DMS53 treated with DMSO at 0.1 percent for 48 hours (cell line): Measurements from ENCODE around the gene EMX2.
"Not testable (repeated sequence)": the region's sequence is repeated elsewhere in the genome, so short reads cannot be mapped to it uniquely, and the experiment has no call there.

ENCODE experiments used
- DNase-seq: peaks from one replicate; lab custom pipeline; 2025; ENCODE audit not compliant: unreplicated experiment; lab: John Stamatoyannopoulos, UW

Gene EMX2

GRCh38 chr10:117555017-117555416 lies 12.5 kb downstream of the EMX2 start:
- DNase-seq = no peak

- DNase-seq = no peak
Measured at GRCh38 chr10:117555863-117556262, 13.3 kb downstream of the EMX2 start.

- DNase-seq = no peak
Measured at GRCh38 chr10:117556356-117556755, 13.8 kb downstream of the EMX2 start.

GRCh38 chr10:117559712-117560111 lies 17.2 kb downstream of the EMX2 start:
- DNase-seq = no peak

GRCh38 chr10:117560942-117561341 lies 18.4 kb downstream of the EMX2 start:
- DNase-seq = no peak

- no peak for DNase-seq
Measured at GRCh38 chr10:117562220-117562619, 19.7 kb downstream of the EMX2 start.

- no peak for DNase-seq
Measured at GRCh38 chr10:117562896-117563737, 20.6 kb downstream of the EMX2 start.

- no peak for DNase-seq
Measured at GRCh38 chr10:117563780-117564179, 21.2 kb downstream of the EMX2 start.

- no peak for DNase-seq
Measured at GRCh38 chr10:117565068-117565467, 22.5 kb downstream of the EMX2 start.

GRCh38 chr10:117568334-117568733 lies 25.8 kb downstream of the EMX2 start:
- no peak for DNase-seq

GRCh38 chr10:117569610-117570390 lies 27.3 kb downstream of the EMX2 start:
- no peak for DNase-seq

- DNase-seq = no peak
Measured at GRCh38 chr10:117570880-117571279, 28.3 kb downstream of the EMX2 start.

GRCh38 chr10:117574498-117575146 lies 32.1 kb downstream of the EMX2 start:
- DNase-seq = no peak

GRCh38 chr10:117578490-117578889 lies 35.9 kb downstream of the EMX2 start:
- no peak for DNase-seq

GRCh38 chr10:117578999-117579590 lies 36.5 kb downstream of the EMX2 start:
- DNase-seq = no peak

GRCh38 chr10:117581961-117582360 lies 39.4 kb downstream of the EMX2 start:
- DNase-seq = no peak

- not testable (repeated sequence) for DNase-seq
Measured at GRCh38 chr10:117584831-117585230, 42.3 kb downstream of the EMX2 start.

- DNase-seq = no peak
Measured at GRCh38 chr10:117587036-117587435, 44.5 kb downstream of the EMX2 start.

GRCh38 chr10:117590101-117590875 lies 47.7 kb downstream of the EMX2 start:
- DNase-seq = no peak

- no peak for DNase-seq
Measured at GRCh38 chr10:117591043-117591442, 48.5 kb downstream of the EMX2 start.

GRCh38 chr10:117594722-117595121 lies 52.2 kb downstream of the EMX2 start:
- DNase-seq = no peak
